SW480 (cell line): Measurements from ENCODE around the gene HID1.
A peak's percentile ranks its signal among the peaks of the same experiment; 100 is the strongest.
"Not testable (repeated sequence)": the region's sequence is repeated elsewhere in the genome, so short reads cannot be mapped to it uniquely, and the experiment has no call there.

Experiments used
- DNase-seq: peaks from one replicate; pipeline ENCODE4 v3.0.0-alpha.2; 2016; ENCODE audit warnings: low spot score

The HID1 gene

DNA sequence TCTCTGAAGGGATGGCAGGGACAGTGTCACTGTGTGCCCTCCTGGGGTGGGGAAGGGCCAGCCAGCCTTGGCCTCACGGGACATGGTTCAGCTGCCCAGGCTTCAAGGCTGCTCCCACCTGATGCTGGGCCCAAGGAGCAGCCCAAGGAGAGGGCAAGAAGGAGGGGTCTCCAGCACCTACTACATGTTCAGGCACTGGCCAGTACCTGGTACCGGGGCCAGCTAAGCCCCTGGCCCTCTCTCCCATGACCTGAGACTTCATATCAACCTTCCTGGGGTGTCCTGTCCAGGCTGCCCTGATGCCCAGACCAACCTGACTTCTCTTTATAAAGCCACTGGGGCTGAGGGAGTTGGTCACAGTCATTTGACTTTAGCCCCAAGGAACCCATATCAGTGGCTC is 50.8 kb downstream of the HID1 start:
- DNase-seq = no peak

DNA sequence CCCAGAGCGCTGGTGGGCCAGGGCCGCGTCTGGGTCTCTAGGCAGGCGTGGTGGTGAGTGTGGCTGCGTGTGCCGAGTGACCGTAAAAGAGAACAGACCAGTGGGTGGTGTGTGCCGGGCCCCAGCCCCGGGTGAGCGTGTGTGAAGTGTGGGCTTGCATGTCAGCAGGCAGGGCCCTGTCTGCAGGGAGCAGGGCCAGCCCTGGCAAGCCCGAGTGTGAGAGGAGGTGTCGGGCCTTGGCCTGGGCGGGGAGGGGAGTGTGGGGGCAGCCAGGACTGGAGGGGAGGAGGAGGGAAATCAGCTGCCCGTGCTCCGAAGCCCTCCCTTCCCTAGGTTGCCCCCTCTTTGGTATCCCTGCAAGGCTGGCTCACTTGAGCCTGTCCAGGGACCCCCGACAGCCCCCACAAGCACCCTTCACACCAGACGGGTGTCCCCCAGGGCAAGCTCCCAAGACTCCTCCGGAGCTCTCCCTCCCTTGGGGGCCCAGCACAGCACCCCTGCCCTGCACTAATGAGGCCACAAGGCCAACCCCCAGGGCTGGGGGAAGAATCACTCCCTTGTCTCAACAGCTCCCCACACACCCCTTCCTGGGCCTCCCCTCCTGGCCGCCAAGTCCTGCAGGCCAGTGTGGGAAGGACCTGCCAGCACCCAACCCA is 51.4 kb downstream of the HID1 start:
- no peak for DNase-seq

- no peak for DNase-seq
Measured at GRCh38 chr17:74920642-74921025, 51.9 kb downstream of the HID1 start.

- DNase-seq = no peak
Measured at GRCh38 chr17:74920306-74920620, 52.3 kb downstream of the HID1 start.

DNA sequence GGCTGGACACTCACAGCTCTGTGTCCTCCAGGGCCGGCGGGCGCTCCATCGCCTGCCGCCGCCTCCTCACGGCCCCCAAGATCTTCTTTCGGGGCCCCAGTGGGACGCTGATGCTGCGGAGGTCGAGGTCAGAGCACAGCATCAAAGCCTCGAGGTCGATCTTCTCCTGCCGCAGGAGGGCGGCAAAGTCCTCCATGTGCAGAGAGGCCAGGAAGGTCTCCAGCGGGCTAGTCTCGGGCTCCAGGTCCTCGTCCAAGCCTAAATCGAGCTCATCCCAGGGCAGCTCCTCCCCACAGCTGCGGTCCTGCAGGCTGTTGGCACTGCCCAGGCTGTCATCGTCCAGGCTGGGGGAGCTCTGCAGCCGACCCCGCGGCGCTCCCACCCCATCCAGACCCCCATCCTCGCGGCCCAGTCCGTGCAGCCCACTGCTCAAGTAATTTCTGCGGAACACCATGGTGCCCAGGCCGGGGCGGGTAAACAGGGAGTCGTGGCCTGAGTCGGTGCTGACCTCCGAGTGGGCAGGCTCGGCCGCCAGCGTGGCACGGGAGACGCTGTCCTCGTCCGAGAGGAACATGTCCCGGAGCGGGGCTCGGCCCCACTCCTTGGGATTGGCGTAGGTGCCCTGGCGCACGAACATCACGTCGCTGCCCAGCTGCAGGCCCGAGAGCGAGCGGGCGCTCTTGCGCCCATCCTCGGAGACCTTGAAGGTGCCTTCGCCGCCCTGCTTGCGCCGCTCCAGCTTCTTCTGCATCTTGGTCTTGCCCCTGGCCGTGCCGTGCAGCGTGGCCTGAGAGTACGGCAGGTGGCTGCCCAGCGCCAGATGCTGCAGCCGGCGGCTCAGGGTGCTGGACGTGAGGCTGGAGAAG is 52.9 kb downstream of the HID1 start:
- no peak for DNase-seq

DNA sequence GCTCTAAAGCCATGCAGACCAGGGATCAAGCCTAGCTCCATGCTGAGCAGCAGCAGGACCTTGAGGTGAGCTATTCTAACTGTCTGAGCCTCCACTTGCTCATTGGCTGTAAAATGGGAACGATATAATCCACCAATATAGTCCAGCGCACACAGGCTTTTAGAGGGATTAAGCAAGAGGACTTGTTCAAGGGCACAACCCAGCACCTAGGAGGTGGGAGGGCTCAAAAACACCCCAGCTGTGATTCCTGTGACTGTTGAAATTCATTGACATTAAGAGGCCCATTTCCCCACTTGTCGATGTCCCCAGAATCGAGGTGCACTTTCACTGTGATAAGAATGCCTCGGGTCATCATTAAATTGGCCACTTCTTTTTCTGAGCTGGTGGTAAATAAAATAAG is 53.7 kb downstream of the HID1 start:
- DNase-seq = no peak

DNA sequence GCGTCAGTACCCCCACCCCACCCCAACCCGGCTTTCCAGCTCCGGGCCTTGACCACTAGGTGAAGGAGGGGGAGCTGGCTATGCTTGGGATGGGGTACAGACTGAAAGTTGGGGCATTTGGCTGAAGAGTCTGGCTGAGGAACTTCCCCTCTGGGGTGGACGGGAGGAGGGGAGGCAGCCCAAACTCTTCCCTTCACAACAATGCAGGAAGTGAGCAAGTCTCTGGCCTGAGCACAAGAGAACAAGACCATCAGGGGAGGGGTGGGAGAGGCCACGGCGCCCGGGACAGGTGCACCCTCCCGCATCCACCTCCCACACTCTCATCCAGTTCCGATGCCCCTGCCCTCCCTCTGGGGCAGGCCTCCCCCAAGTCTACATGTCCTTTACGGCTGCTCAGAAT is 55.1 kb downstream of the HID1 start:
- no peak for DNase-seq

DNA sequence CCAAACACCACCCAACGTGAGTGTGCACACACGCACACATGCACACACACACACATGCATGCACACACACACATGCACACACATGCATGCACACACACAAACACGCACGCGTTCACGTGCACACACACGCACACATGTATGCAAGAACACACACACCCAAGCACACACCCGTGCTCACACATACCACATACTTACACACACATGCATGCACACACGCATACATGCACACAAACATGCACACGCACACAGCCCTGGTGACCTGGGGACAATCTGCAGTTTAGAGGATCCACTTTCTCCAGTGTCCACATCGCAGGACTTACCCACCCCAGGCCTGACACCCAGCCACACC is 55.7 kb downstream of the HID1 start:
- DNase-seq = no peak

DNA sequence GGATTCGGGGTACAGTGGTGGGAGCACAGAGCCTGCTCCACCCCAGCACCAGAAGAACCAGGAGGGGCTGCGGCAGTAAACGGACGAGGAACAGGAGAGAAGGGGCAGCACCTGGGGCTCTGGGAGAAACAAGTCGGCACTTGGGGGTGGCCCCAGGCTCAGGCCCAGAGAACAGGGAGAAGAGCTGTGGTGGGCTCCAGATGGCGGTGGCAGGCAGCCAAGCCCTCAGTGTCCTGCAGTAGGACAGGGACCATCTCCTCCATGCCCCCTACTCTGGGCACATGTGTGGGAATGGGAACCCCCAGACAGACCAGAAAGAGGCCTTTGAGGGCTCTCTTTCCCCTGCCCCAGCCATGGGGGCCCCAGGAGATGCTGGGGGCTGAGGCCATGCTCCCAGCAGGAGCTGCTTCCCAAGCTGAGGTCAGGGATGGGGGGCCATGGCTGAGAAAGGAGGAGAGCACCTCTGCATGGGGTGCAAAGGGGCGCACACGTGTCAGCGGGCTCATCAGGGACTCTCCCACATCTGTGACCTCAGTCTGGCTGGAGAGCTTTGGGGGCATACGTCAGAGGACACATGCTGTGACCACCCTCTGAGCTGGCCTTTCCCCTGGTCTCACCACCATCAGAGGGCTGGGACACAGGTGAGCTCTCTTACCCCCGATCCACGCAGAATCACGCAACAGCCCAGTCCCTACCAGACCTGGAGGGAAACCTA is 56.3 kb downstream of the HID1 start:
- DNase-seq = no peak

DNA sequence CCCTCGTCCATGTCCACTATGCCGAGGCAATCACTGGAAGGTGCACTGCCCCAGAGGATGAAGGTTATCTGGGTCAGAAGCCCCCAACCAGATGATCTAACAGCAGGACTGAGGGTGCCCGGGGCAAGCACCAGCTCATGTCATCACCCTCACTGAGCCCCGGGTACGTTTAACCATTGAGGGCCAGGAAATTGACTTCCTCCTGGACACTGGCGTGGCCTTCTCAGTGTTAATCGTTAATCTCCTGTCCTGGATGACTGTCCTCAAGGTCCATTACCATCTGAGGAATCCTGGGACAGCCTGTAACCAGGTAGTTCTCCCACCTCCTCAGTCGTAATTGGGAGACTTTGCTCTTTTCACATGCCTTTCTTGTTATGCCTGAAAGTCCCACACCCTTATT is 61.1 kb downstream of the HID1 start:
- DNase-seq = not testable (repeated sequence)

- not testable (repeated sequence) for DNase-seq
Measured at GRCh38 chr17:74909097-74909496, 63.5 kb downstream of the HID1 start.

GRCh38 chr17:74907012-74907411 is 65.5 kb downstream of the HID1 start:
- DNase-seq = no peak

- peak; percentile 20 for DNase-seq
Measured at GRCh38 chr17:74906214-74906793, 66.3 kb downstream of the HID1 start.

- DNase-seq = no peak
Measured at GRCh38 chr17:74904687-74905409, 67.7 kb downstream of the HID1 start.

GRCh38 chr17:74903671-74904070 is 68.9 kb downstream of the HID1 start:
- DNase-seq = no peak

DNA sequence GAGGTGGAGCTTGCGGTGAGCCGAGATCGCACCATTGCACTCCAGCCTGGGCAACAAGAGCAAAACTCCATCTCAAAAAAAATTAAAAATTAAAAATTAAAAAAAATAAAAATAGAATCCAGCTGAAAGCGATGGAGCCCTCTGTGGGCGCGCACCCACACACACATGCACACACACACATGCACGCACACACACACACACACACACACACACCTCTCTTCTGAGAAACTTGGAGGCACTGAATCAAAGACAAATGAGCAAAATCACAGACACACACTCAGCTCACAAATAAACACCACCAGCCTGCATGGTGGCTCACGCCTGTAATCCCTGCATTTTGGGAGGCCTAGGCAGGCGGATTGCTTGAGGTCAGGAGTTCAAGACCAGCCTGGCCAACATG is 69.5 kb downstream of the HID1 start:
- no peak for DNase-seq

- no peak for DNase-seq
Measured at GRCh38 chr17:74901353-74902135, 71.0 kb downstream of the HID1 start.
